ENCODE measurements around the gene CEP295NL.
"Not testable (repeated sequence)": the region's sequence is repeated elsewhere in the genome, so short reads cannot be mapped to it uniquely, and the experiment has no call there.

CEP295NL gene

DNA sequence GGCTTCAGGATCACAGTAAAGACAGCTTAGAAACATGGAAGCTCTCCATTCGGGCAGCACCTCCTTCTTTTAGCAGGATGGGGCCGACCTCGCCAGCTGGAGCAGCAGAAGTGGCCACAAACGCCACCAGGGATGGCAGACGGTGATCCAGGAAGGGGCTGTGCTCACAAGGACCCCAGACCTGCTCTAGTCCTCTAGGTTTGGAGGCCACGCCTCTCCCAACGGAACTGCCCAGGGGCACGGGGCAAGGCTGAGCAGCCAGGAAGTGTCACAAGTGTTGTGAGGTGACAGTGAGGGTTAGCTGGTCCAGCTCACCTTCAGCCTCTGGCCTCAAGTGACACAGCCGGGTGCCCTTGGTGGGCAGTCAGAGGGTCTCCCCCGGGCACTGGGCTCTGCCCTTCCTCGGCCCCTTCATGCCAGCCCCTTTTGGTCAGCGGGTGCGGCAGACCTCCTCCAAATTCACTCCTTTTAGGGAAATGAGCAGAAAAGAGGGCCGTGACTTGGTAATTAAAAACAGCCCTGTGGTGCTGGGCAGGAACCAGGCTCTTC is 20.4 kb downstream of the CEP295NL start:
- Mint-ChIP-seq H3K27ac (peak overlapping the region; percentile 97), H3K27me3 (no peaks in the 10 kb centered on the region), H3K4me3 (peak overlapping the region; percentile 69), H3K9me3 (no peaks in the 10 kb centered on the region), H3K4me1 (ENCODE audit: low read depth) (peaks cover 91% of the 10 kb centered on the region), H3K36me3 (ENCODE audit: low read depth) (peaks cover 70% of the 10 kb centered on the region)
- intact Hi-C loops (cut with micrococcal nuclease) = loop anchor here (2.0 kb wide), 1 partner anchor 16 kb away; no protein-coding TSS in a partner anchor

DNA sequence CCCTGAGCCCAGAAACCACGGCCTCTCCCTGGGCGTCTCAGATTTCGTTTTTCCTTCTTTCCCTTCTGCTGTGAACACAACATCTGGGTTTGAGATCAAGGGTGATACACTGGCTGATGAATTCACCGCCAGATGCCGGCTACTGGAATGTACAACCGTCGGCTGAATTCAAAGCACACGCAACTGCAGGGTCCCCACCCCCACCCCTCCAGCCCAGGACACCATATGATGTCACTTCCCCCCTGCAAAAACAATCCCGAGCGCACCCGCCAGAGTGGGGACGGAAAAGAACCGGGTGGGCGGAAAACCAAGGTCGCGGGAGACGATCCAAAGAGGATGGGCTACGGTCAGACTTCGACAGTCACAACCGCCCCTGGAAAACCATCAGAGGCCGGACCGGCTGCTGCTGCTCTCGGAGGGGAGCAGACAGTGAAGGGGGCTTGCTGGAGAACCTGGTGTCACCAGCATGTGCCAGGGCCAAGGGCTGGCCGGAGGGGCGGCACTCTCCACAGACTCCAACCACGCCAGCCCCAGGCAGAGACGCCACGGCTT is 23.3 kb downstream of the CEP295NL start:
- Mint-ChIP-seq H3K27me3 (no peaks in the 10 kb centered on the region), H3K9me3 (no peaks in the 10 kb centered on the region), H3K36me3 (ENCODE audit: low read depth) (peaks cover 54% of the 10 kb centered on the region), H3K27ac (peak overlapping the region; percentile 97), H3K4me3 (peak overlapping the region; percentile 52), H3K4me1 (ENCODE audit: low read depth) (peaks cover 90% of the 10 kb centered on the region)
- intact Hi-C loops (cut with micrococcal nuclease) = no loop called here

DNA sequence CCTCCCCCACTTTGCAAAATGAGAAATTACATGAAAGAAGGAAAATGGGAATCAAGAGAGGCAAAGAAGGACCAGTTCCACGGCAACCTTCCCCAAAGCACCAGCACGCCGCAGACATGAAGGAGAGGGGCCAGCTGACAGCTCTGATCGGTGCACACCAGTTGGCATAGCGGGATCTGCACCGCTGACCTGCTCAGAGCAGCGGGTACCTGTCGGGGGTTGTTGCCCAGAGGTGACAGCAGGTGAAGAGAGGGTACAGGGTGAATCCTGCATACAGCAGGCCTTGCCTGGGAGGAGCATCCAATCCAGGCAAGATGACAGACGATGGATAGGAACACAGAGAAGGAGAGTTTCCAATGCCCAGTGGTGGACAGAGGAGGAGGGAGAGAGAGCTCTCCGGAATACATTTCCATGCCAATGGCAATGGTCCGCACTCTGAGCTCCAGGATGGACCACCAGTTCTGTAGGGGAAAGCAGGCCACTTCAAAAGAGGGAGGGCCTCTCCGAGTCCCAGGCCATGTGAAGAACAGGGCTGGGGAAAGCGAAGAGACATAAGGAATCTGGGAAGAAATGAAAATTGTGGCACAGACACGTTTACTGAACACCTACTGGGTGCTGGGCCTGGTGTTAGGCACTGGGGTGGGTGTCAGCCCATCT is 24.0 kb downstream of the CEP295NL start:
- Mint-ChIP-seq H3K27ac (peak overlapping the region; percentile 97), H3K4me3 (peak overlapping the region; percentile 52), H3K27me3 (no peaks in the 10 kb centered on the region), H3K9me3 (no peaks in the 10 kb centered on the region), H3K36me3 (ENCODE audit: low read depth) (peaks cover 59% of the 10 kb centered on the region), H3K4me1 (ENCODE audit: low read depth) (peaks cover 89% of the 10 kb centered on the region)
- intact Hi-C loops (cut with micrococcal nuclease) = no loop called here

DNA sequence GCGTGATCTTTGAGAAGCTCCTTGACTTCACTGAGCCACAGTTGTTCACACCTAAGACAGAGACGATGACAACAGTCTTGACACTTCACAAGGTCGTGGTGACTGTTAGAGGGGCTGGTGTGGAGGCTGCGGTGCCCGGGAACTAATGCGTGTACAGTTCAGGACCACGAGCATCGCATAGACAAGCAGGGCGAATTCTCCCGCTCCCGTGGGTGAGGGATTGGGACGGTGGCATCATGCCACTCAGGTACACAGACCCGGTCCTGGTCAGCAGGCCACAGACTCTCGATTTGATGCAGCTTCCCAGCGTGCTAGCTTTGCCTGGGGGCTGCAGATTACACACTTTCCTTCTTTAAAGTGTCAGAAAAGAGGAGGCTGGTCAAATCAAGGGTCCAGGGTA is 24.7 kb downstream of the CEP295NL start:
- Mint-ChIP-seq H3K27ac (peak overlapping the region; percentile 97), H3K27me3 (no peaks in the 10 kb centered on the region), H3K4me1 (ENCODE audit: low read depth) (peaks cover 88% of the 10 kb centered on the region), H3K9me3 (no peaks in the 10 kb centered on the region), H3K36me3 (ENCODE audit: low read depth) (peaks cover 66% of the 10 kb centered on the region), H3K4me3 (no peak overlapping the region)
- intact Hi-C loops (cut with micrococcal nuclease) = no loop called here

DNA sequence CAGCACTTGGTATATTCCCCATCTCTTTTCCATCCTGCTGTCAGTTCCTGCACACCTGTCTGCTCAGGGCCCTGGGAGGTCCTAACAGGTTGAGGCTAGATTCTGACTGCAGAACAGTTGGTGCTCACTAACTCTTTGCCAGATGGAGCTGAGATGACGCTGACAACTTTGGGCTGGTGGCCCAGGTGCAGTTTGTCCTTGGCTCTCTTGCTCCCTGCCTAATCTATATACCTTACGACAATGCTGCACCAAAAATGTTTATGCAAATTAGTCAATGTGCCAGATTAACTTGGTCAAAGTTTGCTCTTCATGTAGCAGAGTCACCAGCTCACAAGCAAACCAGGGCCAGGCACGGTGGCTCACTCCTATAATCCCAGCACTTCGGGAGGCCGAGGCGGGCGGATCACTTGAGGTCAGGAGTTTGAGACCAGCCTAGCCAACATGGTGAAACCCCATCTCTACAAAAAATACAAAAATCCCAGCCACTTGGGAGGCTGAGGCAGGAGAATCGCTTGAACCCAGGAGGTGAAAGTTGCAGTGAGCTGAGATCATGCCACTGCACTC is 26.0 kb downstream of the CEP295NL start:
- H3K9me3 Mint-ChIP-seq; intact Hi-C loops (cut with micrococcal nuclease); H3K4me3 Mint-ChIP-seq; H3K27me3 Mint-ChIP-seq: not testable (repeated sequence)
- peaks cover 78% of the 10 kb centered on the region for H3K36me3 Mint-ChIP-seq (ENCODE audit: low read depth)
- peak overlapping the region; percentile 28 for H3K27ac Mint-ChIP-seq
- H3K4me1 Mint-ChIP-seq (ENCODE audit: low read depth) = peaks cover 77% of the 10 kb centered on the region

DNA sequence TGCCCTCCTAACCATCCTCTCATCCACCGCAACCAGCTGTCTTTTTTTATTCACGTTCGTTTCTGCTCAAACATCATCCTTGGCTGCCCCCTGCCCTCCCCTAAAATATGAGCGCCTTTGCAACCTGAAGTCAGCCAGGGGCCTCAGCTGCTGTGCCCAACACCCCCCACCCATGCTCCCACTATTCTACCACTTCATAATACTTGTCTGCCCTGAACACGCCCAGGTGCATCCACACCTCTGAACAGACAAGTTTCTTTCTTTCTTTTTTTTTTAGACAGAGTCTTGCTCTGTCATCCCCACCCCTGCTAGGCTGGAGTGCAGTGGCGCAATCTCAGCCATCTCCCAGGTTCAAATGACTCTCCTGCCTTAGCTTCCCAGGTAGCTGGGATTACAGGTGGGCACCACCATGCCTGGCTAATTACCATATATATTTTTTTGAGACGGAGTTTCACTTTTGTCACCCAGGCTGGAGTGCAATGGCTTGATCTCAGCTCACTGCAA is 26.9 kb downstream of the CEP295NL start:
- peak overlapping the region; percentile 60 for H3K27ac Mint-ChIP-seq
- H3K36me3 Mint-ChIP-seq (ENCODE audit: low read depth) = peaks cover 80% of the 10 kb centered on the region
- no peak overlapping the region for H3K4me3 Mint-ChIP-seq
- no peaks in the 10 kb centered on the region for H3K27me3 Mint-ChIP-seq
- intact Hi-C loops (cut with micrococcal nuclease) = no loop called here
- peaks cover 68% of the 10 kb centered on the region for H3K4me1 Mint-ChIP-seq (ENCODE audit: low read depth)
- no peaks in the 10 kb centered on the region for H3K9me3 Mint-ChIP-seq

DNA sequence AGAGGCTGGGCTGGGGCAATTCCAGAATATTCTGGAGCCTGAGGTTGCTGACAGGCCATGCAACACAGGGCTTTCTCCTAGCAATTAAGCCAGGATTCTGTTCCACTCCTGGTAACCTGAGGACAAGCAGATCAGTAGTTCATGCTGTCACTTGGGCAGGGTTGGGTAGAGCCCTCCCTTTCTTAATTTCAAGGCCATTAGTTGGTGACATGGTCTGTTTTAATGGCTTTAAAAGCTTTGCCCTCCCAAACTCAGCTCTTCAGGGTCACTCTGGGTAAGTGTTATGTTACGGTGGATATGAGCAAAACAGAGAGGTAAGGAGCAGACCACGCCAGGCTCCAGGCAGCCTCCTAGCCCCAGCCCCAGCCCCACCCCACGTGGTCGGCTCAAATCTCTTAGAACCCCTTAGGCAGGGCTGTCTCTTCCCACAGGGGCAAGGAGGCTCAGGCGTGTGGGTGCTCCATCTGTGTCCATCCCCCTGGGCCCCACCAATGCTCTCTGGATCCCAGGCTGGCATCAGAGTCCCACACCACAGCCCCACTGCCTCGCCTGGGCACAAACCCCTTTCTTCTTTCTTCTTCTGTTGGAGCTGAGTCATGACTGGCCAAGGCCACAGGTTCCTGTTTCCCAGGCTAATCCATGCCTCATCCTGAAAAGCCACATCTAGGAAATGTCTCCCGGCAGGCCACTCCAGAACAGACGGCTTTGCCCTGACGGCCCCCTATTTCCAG is 27.5 kb downstream of the CEP295NL start:
- Mint-ChIP-seq H3K36me3 (ENCODE audit: low read depth) (peaks cover 82% of the 10 kb centered on the region), H3K27ac (peak overlapping the region; percentile 60), H3K4me3 (no peak overlapping the region), H3K4me1 (ENCODE audit: low read depth) (peaks cover 64% of the 10 kb centered on the region), H3K27me3 (no peaks in the 10 kb centered on the region), H3K9me3 (no peaks in the 10 kb centered on the region)
- intact Hi-C loops (cut with micrococcal nuclease) = no loop called here

DNA sequence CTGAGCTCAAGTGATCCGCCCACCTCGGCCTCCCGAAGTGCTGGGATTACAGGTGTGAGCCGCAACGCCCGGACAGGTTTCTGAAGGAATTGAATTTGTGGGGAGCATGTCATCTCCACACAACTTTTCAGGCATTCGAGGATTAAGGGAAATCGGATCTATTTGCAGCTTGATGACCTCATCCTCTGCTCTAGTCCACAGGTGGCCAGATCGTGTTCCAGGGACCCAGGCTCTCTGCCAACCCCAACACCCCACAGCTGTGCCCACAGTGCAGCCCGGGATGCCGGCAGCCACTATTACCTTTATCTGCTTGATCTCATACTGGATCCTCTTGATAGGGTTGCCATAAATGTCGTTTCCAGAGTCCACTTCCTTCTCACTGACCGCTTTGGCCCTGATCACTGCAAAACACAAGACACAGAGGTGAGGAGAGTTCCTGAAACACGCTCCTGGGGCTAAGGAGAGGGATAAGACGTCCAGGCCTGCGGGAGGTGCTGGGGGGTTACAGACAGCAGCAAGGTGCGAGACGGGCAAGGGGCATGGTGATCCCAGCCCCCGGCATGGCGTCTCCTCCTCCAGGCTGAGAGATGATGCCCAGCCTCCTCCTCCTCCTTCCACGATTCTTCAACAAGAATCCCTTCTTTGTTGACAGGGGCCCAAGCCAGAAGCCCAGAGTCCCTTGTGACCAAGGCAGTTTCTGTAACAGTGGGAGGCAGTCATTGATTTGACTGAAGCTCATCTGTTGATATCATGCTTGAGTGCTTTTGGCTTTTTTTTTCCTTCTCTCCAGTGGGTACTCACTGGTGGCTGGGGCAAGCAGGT is 29.3 kb downstream of the CEP295NL start:
- intact Hi-C loops (cut with micrococcal nuclease) = no loop called here
- H3K27me3 Mint-ChIP-seq = no peaks in the 10 kb centered on the region
- H3K27ac Mint-ChIP-seq = peak overlapping the region; percentile 60
- H3K36me3 Mint-ChIP-seq (ENCODE audit: low read depth) = peaks cover 83% of the 10 kb centered on the region
- no peak overlapping the region for H3K4me3 Mint-ChIP-seq
- peaks cover 53% of the 10 kb centered on the region for H3K4me1 Mint-ChIP-seq (ENCODE audit: low read depth)
- H3K9me3 Mint-ChIP-seq = no peaks in the 10 kb centered on the region

DNA sequence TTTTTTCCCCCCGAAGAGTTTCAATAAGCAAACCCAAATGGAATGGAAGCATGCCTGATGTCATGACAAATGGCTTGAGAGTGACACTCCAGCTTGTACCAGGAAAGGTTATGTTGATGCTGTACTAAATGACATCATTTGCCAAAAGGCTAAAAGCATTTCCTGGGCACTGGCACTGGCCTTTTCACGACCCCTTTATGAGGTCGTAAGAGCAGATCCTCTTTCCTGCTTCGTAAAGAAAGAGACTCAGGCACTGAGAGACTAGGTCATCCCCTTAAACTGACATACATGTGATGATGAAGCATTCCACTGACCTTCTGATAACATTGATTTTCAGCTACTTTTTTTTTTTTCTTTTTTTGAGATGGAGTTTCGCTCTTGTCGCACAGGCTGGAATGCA is 30.5 kb downstream of the CEP295NL start:
- Mint-ChIP-seq H3K27ac (no peak overlapping the region), H3K36me3 (ENCODE audit: low read depth) (peaks cover 85% of the 10 kb centered on the region), H3K4me3 (no peak overlapping the region), H3K9me3 (no peaks in the 10 kb centered on the region), H3K27me3 (no peaks in the 10 kb centered on the region), H3K4me1 (ENCODE audit: low read depth) (peaks cover 54% of the 10 kb centered on the region)
- intact Hi-C loops (cut with micrococcal nuclease) = no loop called here

DNA sequence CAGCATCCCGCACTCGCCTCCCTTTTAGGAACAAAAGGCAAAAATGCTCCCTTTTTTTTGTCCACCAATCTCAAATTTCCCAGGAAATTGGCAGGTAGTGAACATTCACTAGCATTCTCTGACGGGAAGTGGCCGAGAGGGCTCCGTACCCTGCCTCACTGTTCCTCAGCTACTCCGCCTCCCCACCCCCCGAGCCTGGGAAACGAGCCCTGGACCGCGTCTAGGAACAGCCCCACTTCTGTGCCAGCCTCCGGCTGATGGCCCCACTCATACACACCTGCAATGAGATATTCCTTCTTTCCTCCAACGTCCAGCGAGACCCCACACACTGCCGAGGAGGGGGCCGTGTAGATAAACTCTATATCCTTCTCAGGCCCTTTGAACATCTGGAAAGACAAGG is 32.4 kb downstream of the CEP295NL start:
- H3K4me1 Mint-ChIP-seq (ENCODE audit: low read depth) = peaks cover 55% of the 10 kb centered on the region
- no peak overlapping the region for H3K4me3 Mint-ChIP-seq
- no peaks in the 10 kb centered on the region for H3K9me3 Mint-ChIP-seq
- intact Hi-C loops (cut with micrococcal nuclease) = no loop called here
- H3K27ac Mint-ChIP-seq = no peak overlapping the region
- peaks cover 86% of the 10 kb centered on the region for H3K36me3 Mint-ChIP-seq (ENCODE audit: low read depth)
- no peaks in the 10 kb centered on the region for H3K27me3 Mint-ChIP-seq

DNA sequence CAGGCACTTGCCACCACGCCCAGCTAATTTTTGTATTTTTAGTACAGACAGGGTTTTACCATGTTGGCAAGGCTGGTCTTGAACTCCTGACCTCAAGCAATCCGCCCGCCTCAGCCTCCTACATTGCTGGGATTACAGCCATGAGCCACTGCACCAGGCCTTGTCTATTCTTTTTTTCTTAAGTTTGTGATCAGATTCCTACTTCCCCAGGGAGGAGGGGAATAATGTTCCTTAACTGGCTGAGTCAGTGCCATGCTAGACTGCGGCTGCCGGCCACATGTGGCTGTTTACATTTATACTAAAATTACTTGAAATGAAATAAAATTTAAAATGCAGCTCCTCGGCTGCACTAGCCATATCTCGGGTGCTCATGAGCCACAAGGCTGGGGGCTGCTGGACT is 34.6 kb downstream of the CEP295NL start:
- Mint-ChIP-seq H3K27ac (peak overlapping the region; percentile 73), H3K9me3 (no peaks in the 10 kb centered on the region), H3K4me3 (no peak overlapping the region), H3K4me1 (ENCODE audit: low read depth) (peaks cover 54% of the 10 kb centered on the region), H3K36me3 (ENCODE audit: low read depth) (peaks cover 90% of the 10 kb centered on the region), H3K27me3 (no peaks in the 10 kb centered on the region)
- intact Hi-C loops (cut with micrococcal nuclease) = no loop called here

DNA sequence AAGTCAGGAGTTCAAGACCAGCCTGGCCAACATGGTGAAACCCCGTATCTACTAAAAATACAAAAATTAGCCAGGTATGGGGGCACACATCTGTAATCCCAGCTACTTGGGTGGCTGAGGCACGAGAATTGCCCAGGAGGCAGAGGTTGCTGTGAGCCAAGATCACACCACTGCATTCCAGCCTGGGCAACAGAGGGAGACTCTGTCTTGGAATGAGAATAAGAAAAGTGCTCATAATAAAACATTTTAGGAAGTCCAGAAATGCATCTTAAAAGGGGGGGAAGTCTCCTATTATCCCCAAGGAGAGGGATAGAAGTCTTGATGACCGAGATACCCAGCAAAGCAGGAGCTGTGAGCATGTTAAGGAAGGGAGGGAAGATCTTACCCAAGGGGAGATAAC is 36.0 kb downstream of the CEP295NL start:
- intact Hi-C loops (cut with micrococcal nuclease) = loop anchor here (2.0 kb wide), 2 partner anchors 16 to 104 kb away; no protein-coding TSS in a partner anchor
- Mint-ChIP-seq H3K4me1 (ENCODE audit: low read depth) (peaks cover 62% of the 10 kb centered on the region), H3K36me3 (ENCODE audit: low read depth) (peaks cover 79% of the 10 kb centered on the region), H3K27ac (peak overlapping the region; percentile 73)
- not testable (repeated sequence) for H3K27me3 Mint-ChIP-seq, H3K9me3 Mint-ChIP-seq, H3K4me3 Mint-ChIP-seq

DNA sequence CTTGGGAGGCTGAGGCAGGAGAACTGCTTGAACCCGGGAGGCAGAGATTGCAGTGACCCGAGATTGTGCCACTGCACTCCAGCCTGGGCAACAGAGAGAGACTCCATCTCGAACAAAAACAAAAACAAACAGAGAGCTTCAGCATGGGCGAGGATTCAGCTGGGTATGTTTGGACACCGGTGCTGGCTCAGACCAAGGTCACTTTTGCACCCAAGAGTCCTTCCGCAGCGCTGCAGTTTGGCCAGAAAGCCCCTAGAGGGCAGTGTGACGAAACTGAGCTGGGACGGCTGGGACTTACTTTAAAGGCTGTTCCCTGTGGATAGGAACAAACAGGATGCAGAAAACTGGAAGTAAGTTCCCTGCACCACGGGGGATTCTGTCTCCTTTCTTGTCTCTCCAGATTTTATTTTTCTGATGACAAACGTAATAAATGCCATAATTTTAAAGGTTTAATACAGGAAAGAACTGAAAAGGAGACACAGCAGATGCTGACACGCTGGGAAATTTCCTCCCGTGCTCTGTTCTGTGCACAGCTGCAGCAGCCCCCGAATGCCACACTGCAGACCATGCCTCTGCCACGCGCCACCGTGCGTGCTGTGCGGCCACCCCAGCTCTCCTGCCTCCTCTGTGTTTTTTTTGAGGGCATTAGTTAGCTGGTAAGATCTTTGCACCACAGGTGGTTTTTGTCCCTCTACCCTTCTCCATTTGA is 37.2 kb downstream of the CEP295NL start:
- Mint-ChIP-seq H3K36me3 (ENCODE audit: low read depth) (peaks cover 72% of the 10 kb centered on the region), H3K27ac (no peak overlapping the region)

More for the DNA sequence above, 37.2 kb downstream of the CEP295NL start:
- intact Hi-C loops (cut with micrococcal nuclease) = loop anchor here (1.0 to 2.0 kb wide), 3 partner anchors 17 to 105 kb away; no protein-coding TSS in a partner anchor
- H3K27me3 Mint-ChIP-seq = no peaks in the 10 kb centered on the region
- peaks cover 72% of the 10 kb centered on the region for H3K4me1 Mint-ChIP-seq (ENCODE audit: low read depth)
- no peaks in the 10 kb centered on the region for H3K9me3 Mint-ChIP-seq
- peak overlapping the region; percentile 45 for H3K4me3 Mint-ChIP-seq

All from dendritic cell treated with granulocyte-macrophage colony-stimulating factor and Interleukin-4, amounts not matched to agents 40 ng/mL and 50 ng/mL, for 4 days (primary cell).